GM19328 (cell line): ENCODE measurements around the gene RNASE8.
"Not testable (repeated sequence)": the region's sequence is repeated elsewhere in the genome, so short reads cannot be mapped to it uniquely, and the experiment has no call there.

ENCODE experiments used
- ATAC-seq: cut with Tn5 transposase; IDR thresholded peaks from one replicate; pipeline ENCODE4 v1.9.1; 2021; ENCODE audit warnings: mild to moderate bottlenecking, moderate library complexity; ENCODE audit not compliant: unreplicated experiment

RNASE8 gene, protein sequence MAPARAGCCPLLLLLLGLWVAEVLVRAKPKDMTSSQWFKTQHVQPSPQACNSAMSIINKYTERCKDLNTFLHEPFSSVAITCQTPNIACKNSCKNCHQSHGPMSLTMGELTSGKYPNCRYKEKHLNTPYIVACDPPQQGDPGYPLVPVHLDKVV

GRCh38 chr14:21057803-21058675, at the start of gene RNASE8:
TSS of gene RNASE8 (plus strand) at chr14:21057822. CDS start at chr14:21057893, 71 bp downstream.
- no peak for ATAC-seq

- not testable (repeated sequence) for ATAC-seq
Observed at GRCh38 chr14:21009721-21010120, 47.9 kb upstream of the RNASE8 start.

- ATAC-seq = no peak
Observed at GRCh38 chr14:21011136-21011535, 46.5 kb upstream of the RNASE8 start.

GRCh38 chr14:21014761-21015190, 42.8 kb upstream of the RNASE8 start:
- ATAC-seq = no peak

DNA sequence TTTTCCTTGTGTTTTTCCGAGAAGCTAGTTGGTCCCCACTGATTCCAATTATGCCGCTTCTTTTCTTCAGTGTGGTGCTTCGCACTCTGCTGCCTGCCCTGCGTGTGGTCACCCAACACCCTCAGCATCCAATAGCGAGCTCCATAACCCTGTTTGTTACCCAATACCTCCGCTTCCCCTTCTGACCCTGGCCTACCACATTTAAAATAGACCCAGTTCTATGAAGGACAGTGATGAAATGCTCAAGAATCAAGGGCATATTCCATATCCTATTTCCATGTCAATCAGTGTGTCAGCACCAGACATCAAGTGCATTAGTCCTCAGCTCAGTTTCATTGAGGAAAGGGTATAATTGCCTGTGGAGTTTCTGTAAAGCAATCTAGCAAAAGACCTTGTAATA, 42.3 kb upstream of the RNASE8 start:
- no peak for ATAC-seq

- ATAC-seq = no peak
Observed at GRCh38 chr14:21016413-21017190, 41.0 kb upstream of the RNASE8 start.

DNA sequence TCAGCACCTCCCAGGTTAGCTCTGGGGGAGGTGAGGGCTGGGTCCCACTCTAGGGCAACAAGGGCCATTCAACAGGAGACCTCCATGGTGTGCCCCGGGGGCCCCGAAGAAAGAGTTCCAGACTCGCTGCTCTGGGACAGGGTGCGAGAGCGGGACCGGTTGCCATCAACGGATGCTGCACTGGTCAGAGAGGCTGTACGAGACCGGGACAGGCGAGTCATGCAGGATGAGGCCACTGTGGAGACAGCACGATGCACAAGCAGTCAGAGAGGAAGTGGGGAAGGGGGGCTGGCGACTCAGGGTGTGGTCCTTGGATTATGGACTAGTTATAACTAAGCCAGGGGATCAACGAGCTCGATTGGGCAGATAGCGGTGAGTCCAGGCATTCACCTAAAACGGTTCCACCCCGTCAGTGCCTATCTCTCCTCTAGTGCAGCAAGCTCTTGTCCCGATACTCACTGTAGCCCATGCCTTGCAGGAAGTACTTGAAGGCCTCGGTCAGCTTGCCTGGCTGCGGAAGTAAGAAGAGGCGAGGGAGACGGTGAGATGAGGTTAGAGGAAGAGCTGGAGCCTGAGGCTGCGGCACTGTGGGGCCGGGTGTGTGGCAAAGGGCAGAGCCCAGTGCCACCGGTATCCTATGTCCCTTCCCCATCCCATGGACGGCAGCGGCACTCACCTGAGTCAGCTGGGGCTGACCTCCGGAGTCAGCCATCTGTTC, 39.9 kb upstream of the RNASE8 start:
- ATAC-seq = no peak

DNA sequence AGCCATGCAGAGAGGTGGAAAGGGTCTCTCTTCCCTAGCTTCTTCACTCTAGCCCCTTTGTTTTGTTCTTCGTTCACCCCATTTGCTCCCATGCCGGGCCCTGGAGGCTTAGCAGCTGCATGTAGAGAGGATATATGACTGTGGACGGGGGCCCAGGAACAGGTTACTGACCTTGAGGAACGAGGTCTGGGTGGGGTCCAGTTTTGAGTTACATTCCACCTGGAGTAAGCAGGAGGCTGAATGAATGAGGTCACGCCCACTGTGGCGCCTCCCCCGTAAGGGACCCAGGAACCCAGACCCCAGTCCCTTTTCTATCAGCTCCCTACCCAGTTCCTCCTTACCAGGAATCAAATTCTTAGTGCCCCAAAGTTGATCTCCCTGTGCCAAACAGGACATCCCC, 39.3 kb upstream of the RNASE8 start:
- ATAC-seq = no peak

DNA sequence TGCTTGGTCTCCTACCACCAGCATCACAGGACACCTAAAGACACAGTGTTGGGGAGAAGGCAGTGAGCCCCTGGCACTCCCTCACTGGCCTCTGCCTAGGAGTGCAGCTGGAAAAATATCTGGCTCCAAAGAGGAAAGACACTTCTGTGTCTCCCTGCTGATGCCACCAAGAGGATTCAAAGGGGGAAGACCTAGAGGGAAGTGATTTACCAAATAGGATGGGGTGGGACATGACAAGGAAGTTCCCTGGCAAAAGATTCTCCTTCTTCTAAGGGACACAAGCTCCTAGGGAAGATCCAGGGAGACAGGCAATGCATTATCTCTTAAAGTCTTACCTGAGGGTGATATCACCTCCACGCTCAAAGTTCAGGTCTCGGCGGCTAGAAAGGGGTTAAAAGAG, 38.8 kb upstream of the RNASE8 start:
- ATAC-seq = no peak

DNA sequence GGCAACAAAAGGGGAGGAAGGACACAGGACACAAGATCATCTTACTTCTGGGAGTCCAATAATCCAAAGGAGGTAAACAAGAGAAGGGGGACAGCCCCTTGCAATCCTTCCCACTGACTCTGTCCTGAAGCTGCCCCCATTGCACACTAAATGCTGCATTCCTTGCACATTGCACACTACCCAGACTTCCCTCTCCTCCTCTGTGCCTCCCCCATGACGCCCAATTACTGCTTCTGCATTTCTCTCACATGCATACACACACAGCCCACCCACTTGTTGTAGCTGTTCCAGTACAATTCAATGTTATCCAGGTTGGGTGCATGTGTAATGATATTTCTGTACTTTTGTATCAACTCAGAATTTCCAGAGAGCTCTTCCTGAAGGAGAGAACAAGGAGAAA, 38.3 kb upstream of the RNASE8 start:
- no peak for ATAC-seq

DNA sequence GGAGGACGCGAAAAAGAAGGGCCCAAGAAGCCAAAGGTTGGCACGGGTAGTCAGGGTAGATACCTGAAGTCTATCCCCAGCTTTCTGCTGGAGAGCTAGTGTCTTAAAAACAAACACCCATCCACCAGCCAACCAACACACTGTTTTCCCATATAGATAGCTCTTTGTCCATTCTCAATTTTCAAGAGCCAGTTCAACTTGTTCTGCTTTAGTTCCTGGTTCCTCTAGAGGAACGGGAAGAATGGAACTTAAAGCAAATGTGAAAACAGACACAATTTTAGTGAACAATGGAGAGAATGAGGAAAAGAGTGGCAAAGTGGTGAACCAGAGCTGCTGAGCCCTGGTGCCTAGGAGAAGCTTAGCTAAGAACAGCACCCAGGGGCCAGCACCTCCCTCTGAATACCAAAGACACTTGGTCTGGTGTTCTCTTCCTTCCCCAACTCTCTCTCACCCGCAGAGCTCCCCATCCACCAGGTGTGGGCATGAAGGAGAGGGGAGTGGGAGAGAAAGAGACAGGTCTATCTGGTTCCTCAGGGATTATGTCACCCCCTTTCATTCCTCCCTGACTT, 36.6 kb upstream of the RNASE8 start:
- ATAC-seq = no peak

DNA sequence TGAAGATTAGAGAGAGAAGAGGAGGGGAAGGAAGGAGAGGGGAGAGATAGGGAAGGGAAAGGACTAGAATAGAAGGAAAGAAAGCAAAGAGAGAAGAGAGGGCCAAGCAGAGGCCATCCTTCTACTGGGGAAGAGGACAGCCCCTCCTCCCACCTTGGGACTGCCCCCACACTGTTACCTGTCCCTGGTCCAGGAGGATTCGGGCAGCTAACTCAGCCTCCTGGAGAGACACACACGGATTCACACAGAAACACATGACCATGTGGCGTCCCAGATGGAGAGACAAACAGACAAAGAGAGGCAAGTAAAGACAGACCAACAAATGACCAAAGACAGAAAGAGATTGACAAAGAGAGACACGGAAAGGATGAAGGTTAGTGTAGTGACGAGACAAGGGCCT, 34.9 kb upstream of the RNASE8 start:
- no peak for ATAC-seq

- no peak for ATAC-seq
Observed at GRCh38 chr14:21023174-21023573, 34.4 kb upstream of the RNASE8 start.

- no peak for ATAC-seq
Observed at GRCh38 chr14:21023817-21024584, 33.6 kb upstream of the RNASE8 start.

DNA sequence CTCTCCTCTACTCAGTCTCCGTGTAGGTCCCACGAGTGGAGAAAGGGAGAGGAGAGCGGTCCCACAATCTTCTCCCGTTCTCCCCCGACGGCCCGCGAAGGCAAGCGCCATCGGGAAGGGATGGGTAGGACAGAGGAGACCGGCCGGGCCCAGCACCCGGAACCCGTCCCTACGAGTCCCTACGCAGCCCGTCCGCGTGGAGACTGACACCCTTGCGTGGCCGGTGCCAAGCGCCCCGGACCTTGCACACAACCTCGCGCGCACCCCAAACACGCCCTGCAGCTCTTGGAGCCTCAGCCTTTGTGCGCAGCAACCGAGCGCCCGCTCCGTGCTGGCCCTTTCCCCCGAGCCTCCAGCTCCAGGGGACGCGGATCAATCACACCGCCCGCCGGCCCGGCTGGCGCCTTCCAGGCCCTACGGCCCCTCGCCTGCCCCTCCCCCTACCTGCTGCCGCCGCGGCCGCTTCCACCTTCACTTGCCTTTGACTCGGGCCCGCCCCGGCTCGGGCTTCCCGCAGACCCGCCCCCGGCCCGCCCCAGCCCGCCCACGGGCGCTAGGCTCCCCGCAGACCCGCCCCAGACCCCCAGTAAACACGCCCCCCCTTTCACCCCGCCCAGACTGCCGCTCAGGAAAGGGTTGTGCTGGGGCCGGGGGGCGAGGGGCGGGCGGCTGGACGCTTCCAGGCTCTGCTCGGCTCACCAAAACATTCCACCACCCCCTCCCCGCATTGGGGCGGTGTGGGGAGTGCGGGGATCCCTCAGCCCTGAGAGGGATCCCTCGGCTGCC, 32.8 kb upstream of the RNASE8 start, which contains the start of gene NDRG2:
Gene NDRG2 (minus strand): TSS at position 477 of the 786 bp plus-strand sequence. CDS start 1,746 bp downstream, outside the sequence.
- no peak for ATAC-seq

GRCh38 chr14:21025371-21026273, 32.0 kb upstream of the RNASE8 start:
- ATAC-seq = no peak

DNA sequence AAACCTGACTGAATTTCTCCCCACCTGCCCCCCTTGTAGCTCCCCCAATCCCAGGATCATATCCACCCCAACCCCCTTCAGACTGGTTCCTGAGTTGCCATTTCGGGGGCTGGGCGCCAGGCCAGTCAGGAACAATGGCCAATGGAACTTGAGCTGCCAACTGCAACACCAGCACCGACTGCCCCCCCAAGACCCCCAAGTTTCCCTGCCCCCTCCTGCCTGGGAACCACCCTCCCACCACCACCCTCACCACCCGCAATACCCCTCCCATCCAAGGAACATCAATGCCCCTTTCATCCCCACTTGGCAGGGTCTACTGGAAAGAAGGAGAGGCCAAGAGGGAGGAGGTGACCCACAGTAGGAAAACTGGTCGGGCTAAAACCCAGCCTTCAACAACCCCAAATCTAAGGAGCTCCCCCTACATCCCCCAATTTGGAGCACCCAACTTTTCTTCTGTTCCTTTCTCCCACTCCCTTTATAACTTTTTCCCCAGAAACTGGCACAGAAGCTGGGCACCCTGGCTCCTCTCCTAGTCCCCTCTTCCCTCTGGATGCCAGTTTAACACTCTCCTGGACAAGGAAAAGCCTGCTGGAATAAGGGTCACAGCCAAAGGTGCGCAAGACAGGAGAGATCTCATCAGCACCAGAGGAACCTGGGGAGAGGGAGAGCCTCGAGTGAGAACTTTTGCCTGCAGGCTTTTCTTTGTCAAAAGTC, 31.2 kb upstream of the RNASE8 start:
- ATAC-seq = no peak
